GM23338 (cell line): ENCODE results near the gene RXFP2. TPM values are rescaled to one million over a fixed set of nuclear protein-coding genes. Genes with fewer than 3 reads are reported as not detected.

Experiments
- ATAC-seq: fragments of 200-7000 bp; cut with Tn5 transposase; 3 replicates; pipeline ENCODE4 v1.9.1; 2020
- DNase-seq: peaks from one replicate; pipeline ENCODE4 v3.0.0-alpha.2; 2015; ENCODE audit warnings: low spot score
- H2AFZ ChIP-seq: fragments of 200-600 bp; sonication (generic); 2 replicates; pipeline ENCODE4 v1.8.0; 2016; ENCODE audit warnings: antibody characterized with exemption, mild to moderate bottlenecking, moderate library complexity
- H3F3A ChIP-seq: fragments of 200-600 bp; sonication (generic); replicated peaks from 2 replicates; pipeline ENCODE4 v1.8.0; 2017; ENCODE audit warnings: antibody characterized with exemption, mixed run types, low read depth
- H3K27ac ChIP-seq: fragments of 200-600 bp; sonication (generic); 2 replicates; pipeline ENCODE4 v1.6.1; 2016; ENCODE audit warnings: low read depth
- H3K27me3 ChIP-seq: fragments of 200-600 bp; sonication (generic); 2 replicates; pipeline ENCODE4 v1.8.0; 2016; ENCODE audit warnings: mild to moderate bottlenecking, mixed run types, moderate library complexity; ENCODE audit not compliant: insufficient read depth
- H3K36me3 ChIP-seq: fragments of 200-600 bp; sonication (generic); 2 replicates; pipeline ENCODE4 v1.8.0; 2016; ENCODE audit warnings: mild to moderate bottlenecking; ENCODE audit not compliant: insufficient read depth
- H3K4me1 ChIP-seq: fragments of 200-600 bp; sonication (generic); 2 replicates; pipeline ENCODE4 v1.8.0; 2016; ENCODE audit warnings: mild to moderate bottlenecking, moderate library complexity; ENCODE audit not compliant: insufficient read depth
- H3K4me2 ChIP-seq: fragments of 200-600 bp; sonication (generic); 2 replicates; pipeline ENCODE4 v1.7.1; 2017; ENCODE audit warnings: mixed run types
- H3K4me3 ChIP-seq: fragments of 200-600 bp; sonication (generic); 2 replicates; pipeline ENCODE4 v1.6.1; 2016; ENCODE audit warnings: mixed run types
- H3K79me2 ChIP-seq: fragments of 200-600 bp; sonication (generic); replicated peaks from 2 replicates; pipeline ENCODE4 v1.8.0; 2017; ENCODE audit warnings: mild to moderate bottlenecking; ENCODE audit not compliant: insufficient read depth
- H3K9me2 ChIP-seq: fragments of 200-600 bp; sonication (generic); 2 replicates; pipeline ENCODE4 v1.8.0; 2017; ENCODE audit not compliant: insufficient read depth
- H4K20me1 ChIP-seq: fragments of 200-600 bp; sonication (generic); replicated peaks from 2 replicates; pipeline ENCODE4 v1.8.0; 2017; ENCODE audit warnings: mild to moderate bottlenecking; ENCODE audit not compliant: insufficient read depth
- H3K27ac Mint-ChIP-seq: 2 replicates; pipeline ENCODE4 v1.8.0; 2020; ENCODE audit warnings: inconsistent platforms, mild to moderate bottlenecking, moderate library complexity, mixed read lengths
- H3K27me3 Mint-ChIP-seq: 3 replicates; pipeline ENCODE4 v1.8.0; 2022; ENCODE audit warnings: low read depth, mild to moderate bottlenecking, moderate library complexity, mixed read lengths, inconsistent platforms; ENCODE audit not compliant: insufficient read depth, poor library complexity
- H3K36me3 Mint-ChIP-seq: 3 replicates; pipeline ENCODE4 v1.8.0; 2021; ENCODE audit warnings: low read depth, mild to moderate bottlenecking, inconsistent platforms, moderate library complexity, mixed read lengths
- H3K4me1 Mint-ChIP-seq: 3 replicates; pipeline ENCODE4 v1.8.0; 2020; ENCODE audit warnings: mild to moderate bottlenecking, inconsistent platforms, mixed read lengths
- H3K4me3 Mint-ChIP-seq: 3 replicates; pipeline ENCODE4 v1.8.0; 2021; ENCODE audit warnings: moderate library complexity, mild to moderate bottlenecking, inconsistent platforms, mixed read lengths
- H3K9me3 Mint-ChIP-seq: 3 replicates; pipeline ENCODE4 v1.8.0; 2020; ENCODE audit warnings: moderate library complexity, mild to moderate bottlenecking, inconsistent platforms, mixed read lengths
- CREB1 ChIP-seq: fragments of 250-450 bp; sonication (Bioruptor Pico); IDR thresholded peaks from 2 replicates; pipeline ENCODE4 v1.5.0; 2020; ENCODE audit warnings: low read depth, mild to moderate bottlenecking, moderate library complexity
- CTCF ChIP-seq, 2 experiments: fragments of 200-600 bp in 1 of 2; sonication (generic) in 1 of 2; conservative IDR thresholded peaks; 2 replicates each; pipeline versions ENCODE4 v1.5.1 to v1.6.1; 2016 to 2017; ENCODE audit warnings: antibody characterized with exemption in 2 of 2, low read depth in 2 of 2, mild to moderate bottlenecking in 2 of 2, moderate library complexity in 1 of 2
- ETS1 ChIP-seq: IDR thresholded peaks from 2 replicates; pipeline ENCODE4 v1.6.1; 2016; ENCODE audit warnings: antibody characterized with exemption
- EZH2phosphoT487 ChIP-seq: fragments of 200-600 bp; sonication (generic); IDR thresholded peaks from one replicate; pipeline ENCODE4 v1.8.1; 2018; ENCODE audit warnings: antibody characterized with exemption; ENCODE audit not compliant: unreplicated experiment
- JUNB ChIP-seq: IDR thresholded peaks from one replicate; pipeline ENCODE4 v1.6.1; 2016; ENCODE audit warnings: antibody characterized with exemption; ENCODE audit not compliant: unreplicated experiment
- NANOG ChIP-seq: IDR thresholded peaks from 2 replicates; pipeline ENCODE4 v1.6.1; 2016; ENCODE audit warnings: antibody characterized with exemption, borderline replicate concordance
- POLR2AphosphoS5 ChIP-seq: IDR thresholded peaks from 2 replicates; pipeline ENCODE4 v1.6.1; 2016; ENCODE audit warnings: antibody characterized with exemption, low read depth
- REST ChIP-seq: IDR thresholded peaks from one replicate; pipeline ENCODE4 v1.6.1; 2018; ENCODE audit warnings: antibody characterized with exemption; ENCODE audit not compliant: unreplicated experiment
- ZNF114 ChIP-seq: fragments of 250-450 bp; sonication (Bioruptor Pico); IDR thresholded peaks from 2 replicates; pipeline ENCODE4 v1.5.0; 2020; ENCODE audit warnings: mild to moderate bottlenecking, moderate library complexity
- ZNF331 ChIP-seq: fragments of 250-450 bp; sonication (Bioruptor Pico); IDR thresholded peaks from 2 replicates; pipeline ENCODE4 v1.5.0; 2020; ENCODE audit warnings: low read depth, mild to moderate bottlenecking, moderate library complexity
- ZNF462 ChIP-seq: fragments of 250-450 bp; sonication (Bioruptor Pico); IDR thresholded peaks from 2 replicates; pipeline ENCODE4 v1.5.0; 2020; ENCODE audit warnings: mild to moderate bottlenecking, moderate library complexity
- polyA plus RNA-seq: library from polyadenylated mRNA; unstranded; fragments of >200 nt; fragmentation: Nextera tagmentation; extraction: Ambion mirVana; gene quantifications from 2 replicates; pipeline ENCODE4 v1.2.1, GENCODE V29; 2016
- total RNA-seq: library from RNA; depleted of rRNA; stranded (reverse); fragments of >200 nt; shearing (Covaris generic); gene quantifications from 2 replicates; pipeline ENCODE4 v1.2.3, GENCODE V29; 2014

The RXFP2 gene
- total and polyA plus RNA-seq, 2 experiments from 2014 or later = not detected

- no peak for TF ChIP-seq ETS1
Measured at GRCh38 chr13:31773538-31773937, 34.2 kb downstream of the RXFP2 start (continued).

- no peaks in the 10 kb centered on the region for H3K9me2 ChIP-seq
- ATAC-seq = no peak
- no peaks in the 10 kb centered on the region for H3K36me3 ChIP-seq
- DNase-seq = no peak
- H3K4me1 ChIP-seq = no peaks in the 10 kb centered on the region
- H3K4me2 ChIP-seq = no peak overlapping the region
- H3F3A ChIP-seq = no peaks in the 10 kb centered on the region
- Mint-ChIP-seq H3K4me3 (no peak overlapping the region), H3K27ac (no peak overlapping the region), H3K9me3 (no peaks in the 10 kb centered on the region), H3K4me1 (no peaks in the 10 kb centered on the region; the same call in 2 of the 3 replicates), H3K36me3 (no peaks in the 10 kb centered on the region), H3K27me3 (peaks cover 2% of the 10 kb centered on the region)
- H3K4me3 ChIP-seq = no peak overlapping the region
- no peaks in the 10 kb centered on the region for H4K20me1 ChIP-seq
- no peaks in the 10 kb centered on the region for H3K79me2 ChIP-seq
- H3K27me3 ChIP-seq = no peaks in the 10 kb centered on the region
- H2AFZ ChIP-seq = no peak overlapping the region
- no peak overlapping the region for H3K27ac ChIP-seq
- TF ChIP-seq CREB1 (CRISPR knock-in tag) (no peak), NANOG (no peak), REST (no peak), ZNF462 (CRISPR knock-in tag) (no peak), ZNF331 (CRISPR knock-in tag) (no peak), ZNF114 (no peak), POLR2AphosphoS5 (no peak), CTCF (conservative IDR thresholded peaks at IDR 0.05; ENCODE audit: low read depth in 2 of 2) (no peak), ETS1 (no peak), EZH2phosphoT487 (no peak), JUNB (no peak)
Measured at GRCh38 chr13:31774186-31774750, 34.9 kb downstream of the RXFP2 start.
